COLO829 (cell line): ENCODE data around the gene FMNL3.

Experiments
- DNase-seq: peaks from one replicate; pipeline ENCODE4 v3.0.0; 2012; ENCODE audit warnings: low spot score

FMNL3 gene

GRCh38 chr12:49649445-49649844 lies 57.8 kb downstream of the FMNL3 start:
- no peak for DNase-seq

GRCh38 chr12:49648712-49649003 lies 58.5 kb downstream of the FMNL3 start:
- DNase-seq: no peak

- no peak for DNase-seq
Observed at GRCh38 chr12:49647827-49648711, 59.1 kb downstream of the FMNL3 start.

- no peak for DNase-seq
Observed at GRCh38 chr12:49646871-49647654, 60.1 kb downstream of the FMNL3 start.

GRCh38 chr12:49646331-49646830 lies 60.8 kb downstream of the FMNL3 start:
- no peak for DNase-seq

- DNase-seq: no peak
Observed at GRCh38 chr12:49645146-49646039, 61.8 kb downstream of the FMNL3 start.

- DNase-seq: peak; percentile 80
Observed at GRCh38 chr12:49644620-49644994, 62.6 kb downstream of the FMNL3 start.

GRCh38 chr12:49643961-49644619 lies 63.1 kb downstream of the FMNL3 start:
- no peak for DNase-seq

- no peak for DNase-seq
Observed at GRCh38 chr12:49643135-49643534, 64.1 kb downstream of the FMNL3 start.

- DNase-seq: no peak
Observed at GRCh38 chr12:49642370-49642802, 64.8 kb downstream of the FMNL3 start.

- no peak for DNase-seq
Observed at GRCh38 chr12:49641748-49642369, 65.3 kb downstream of the FMNL3 start.

- DNase-seq: peak; percentile 71
Observed at GRCh38 chr12:49636979-49637755, 70.0 kb downstream of the FMNL3 start.

- DNase-seq: no peak
Observed at GRCh38 chr12:49636574-49636973, 70.6 kb downstream of the FMNL3 start.

- no peak for DNase-seq
Observed at GRCh38 chr12:49635656-49636055, 71.5 kb downstream of the FMNL3 start.

GRCh38 chr12:49635036-49635435 lies 72.2 kb downstream of the FMNL3 start:
- no peak for DNase-seq

- DNase-seq: no peak
Observed at GRCh38 chr12:49633703-49634345, 73.4 kb downstream of the FMNL3 start.

- DNase-seq: no peak
Observed at GRCh38 chr12:49632986-49633702, 74.1 kb downstream of the FMNL3 start.

- DNase-seq: no peak
Observed at GRCh38 chr12:49632401-49632800, 74.8 kb downstream of the FMNL3 start.

- DNase-seq: no peak
Observed at GRCh38 chr12:49631336-49631907, 75.8 kb downstream of the FMNL3 start.
